Subcutaneous adipose tissue (tissue), 4 donors: ENCODE data around the gene LRP6. TPM values are rescaled to one million over a fixed set of nuclear protein-coding genes. Genes with fewer than 3 reads are reported as not detected.

ENCODE experiments used
- small RNA-seq: library from RNA; depleted of rRNA; stranded (forward); fragments of <200 nt; gene quantifications from one replicate; pipeline ENCODE3, GENCODE V24; 2016
- total RNA-seq, 4 donors: library from RNA; depleted of rRNA; stranded (reverse); fragments of >200 nt; gene quantifications; one replicate each; pipeline ENCODE4 v1.1.0, GENCODE V29; 2016
- TF ChIP-seq, protein P1 (sequence below): fragments of 450-650 bp; IDR thresholded peaks from one replicate; pipeline ENCODE4 v1.5.1; 2016; ENCODE audit warnings: low read depth, mild to moderate bottlenecking, control low read depth, antibody characterized with exemption, moderate library complexity

Gene LRP6
- total RNA-seq, 4 donors from 2014 or later: 21.5 to 29.7 (median 23.5) TPM

DNA sequence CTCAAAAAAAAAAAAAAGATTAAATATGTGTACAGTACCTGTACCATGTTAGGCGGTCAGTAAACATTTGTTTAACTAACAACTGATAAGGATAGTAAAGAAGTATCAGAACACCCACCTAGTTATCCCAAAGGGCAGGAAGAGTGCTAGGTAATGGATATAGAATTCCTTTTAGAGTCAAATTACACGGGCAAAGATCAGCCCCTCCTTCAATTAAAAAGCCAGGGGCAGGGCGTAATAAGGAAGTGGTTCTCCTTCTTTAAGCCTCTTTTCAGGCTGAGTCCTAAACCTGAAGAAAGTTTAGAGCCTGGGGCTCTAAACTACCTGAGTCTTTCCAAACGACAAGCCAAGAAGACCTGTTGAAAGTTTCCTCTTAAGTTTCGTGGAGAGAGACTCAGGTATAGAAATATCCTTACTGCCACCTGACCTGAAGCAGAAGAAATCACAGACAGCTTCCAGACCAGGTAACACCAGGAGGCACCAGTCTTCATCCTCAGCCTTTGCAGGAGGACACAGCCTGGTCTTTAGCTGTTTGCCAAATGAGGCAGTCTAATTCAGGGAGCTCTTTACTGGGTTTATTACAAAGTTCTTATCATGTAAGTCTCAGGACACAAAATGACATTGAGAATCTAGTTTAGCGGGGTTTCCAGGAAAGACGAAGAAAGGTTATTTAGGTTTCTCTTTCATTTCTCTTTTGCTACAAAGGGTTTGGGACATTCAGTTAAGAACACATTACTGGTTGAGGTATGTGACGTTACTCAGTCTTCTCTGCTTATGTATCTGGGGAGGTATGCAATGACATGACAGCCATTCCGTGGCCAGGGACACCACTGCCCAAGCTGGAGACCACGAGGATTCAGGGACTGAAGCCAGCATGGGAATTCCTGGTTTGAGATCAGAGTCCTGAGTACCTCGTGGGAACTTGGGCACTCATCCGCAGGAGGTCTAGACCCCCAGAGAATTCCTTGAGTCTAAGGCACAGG is 195.9 kb downstream of the LRP6 start, which contains the start of gene BCL2L14:
Gene BCL2L14, plus strand, starts transcription at position 266 of the 983 bp plus-strand sequence. CDS start 8,367 bp downstream, outside the sequence.
- TF ChIP-seq, protein P1, sequence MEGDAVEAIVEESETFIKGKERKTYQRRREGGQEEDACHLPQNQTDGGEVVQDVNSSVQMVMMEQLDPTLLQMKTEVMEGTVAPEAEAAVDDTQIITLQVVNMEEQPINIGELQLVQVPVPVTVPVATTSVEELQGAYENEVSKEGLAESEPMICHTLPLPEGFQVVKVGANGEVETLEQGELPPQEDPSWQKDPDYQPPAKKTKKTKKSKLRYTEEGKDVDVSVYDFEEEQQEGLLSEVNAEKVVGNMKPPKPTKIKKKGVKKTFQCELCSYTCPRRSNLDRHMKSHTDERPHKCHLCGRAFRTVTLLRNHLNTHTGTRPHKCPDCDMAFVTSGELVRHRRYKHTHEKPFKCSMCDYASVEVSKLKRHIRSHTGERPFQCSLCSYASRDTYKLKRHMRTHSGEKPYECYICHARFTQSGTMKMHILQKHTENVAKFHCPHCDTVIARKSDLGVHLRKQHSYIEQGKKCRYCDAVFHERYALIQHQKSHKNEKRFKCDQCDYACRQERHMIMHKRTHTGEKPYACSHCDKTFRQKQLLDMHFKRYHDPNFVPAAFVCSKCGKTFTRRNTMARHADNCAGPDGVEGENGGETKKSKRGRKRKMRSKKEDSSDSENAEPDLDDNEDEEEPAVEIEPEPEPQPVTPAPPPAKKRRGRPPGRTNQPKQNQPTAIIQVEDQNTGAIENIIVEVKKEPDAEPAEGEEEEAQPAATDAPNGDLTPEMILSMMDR: no peak

DNA sequence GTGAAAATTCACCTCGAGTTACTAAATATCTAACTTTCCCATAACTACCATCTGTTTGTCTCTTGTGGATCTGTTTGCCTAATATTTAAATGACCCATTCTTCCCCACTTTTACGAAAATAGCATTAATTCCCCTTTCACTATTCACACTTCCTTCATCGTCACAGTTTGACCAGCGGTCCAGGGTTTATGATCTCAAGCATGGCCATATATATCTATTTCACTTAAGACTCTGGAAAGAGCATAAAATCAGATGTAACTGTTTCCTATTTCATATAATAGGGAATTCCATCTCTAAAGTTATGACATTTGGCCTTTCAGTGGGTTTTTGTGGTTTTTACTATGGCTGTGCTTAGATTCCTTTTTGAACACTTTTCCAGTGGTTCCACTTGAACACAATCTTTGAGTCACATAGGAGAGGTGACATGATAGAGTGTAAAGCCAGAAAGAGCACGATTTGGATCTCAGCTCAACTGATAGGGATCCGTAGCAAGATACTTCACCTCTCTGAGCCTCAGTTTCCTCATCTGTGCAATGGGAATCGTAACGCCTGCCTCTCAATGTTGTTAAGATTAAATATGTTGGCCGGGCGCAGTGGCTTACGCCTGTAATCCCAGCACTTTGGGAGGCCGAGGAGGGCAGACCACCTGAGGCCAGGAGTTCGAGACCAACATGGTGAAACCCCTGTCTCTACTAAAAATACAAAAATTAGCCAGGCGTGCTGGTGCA is 196.9 kb downstream of the LRP6 start:
- TF ChIP-seq, protein P1: no peak

DNA sequence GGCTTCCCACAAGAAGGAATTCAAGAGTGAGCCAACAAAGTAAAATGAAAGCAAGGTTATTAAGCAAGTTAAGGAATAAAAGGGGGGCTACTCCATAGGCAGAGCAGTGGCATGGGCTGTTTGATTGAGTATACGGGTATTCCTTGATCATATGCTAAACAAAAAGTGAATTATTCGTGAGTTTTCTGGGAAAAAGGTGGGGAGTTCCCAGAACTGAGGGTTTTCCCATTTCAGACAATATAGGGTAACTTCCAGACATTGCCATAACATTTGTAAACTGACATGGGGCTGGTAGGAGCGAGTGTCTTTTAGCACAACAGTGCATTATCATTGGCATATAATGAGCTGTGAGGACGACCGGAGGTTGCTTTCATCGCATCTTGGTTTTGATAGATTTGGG is 198.1 kb downstream of the LRP6 start:
- TF ChIP-seq, protein P1: no peak

Small RNA genes lying within 50 kb of the gene (small RNA-seq; reads per million reads assigned to genes)
- gene RNU6-318P (not detected), gene RNU6-545P (not detected)

Other genes starting within 250 kb of the LRP6 start
- not detected for gene BCL2L14, start 196.1 kb downstream of the LRP6 start, total RNA-seq
- 10 to 100 TPM in 1 of 4 donors, 1 to 10 TPM in 3; 5.1 to 10.8 (median 8.1) TPM for gene MANSC1, start 83.2 kb upstream of the LRP6 start, total RNA-seq
- gene BORCS5, start 90.0 kb upstream of the LRP6 start, total RNA-seq: 10 to 100 TPM in 3 of 4 donors, 1 to 10 TPM in 1; 9.8 to 21.4 (median 14.6) TPM